Testis (tissue), 3 donors: Measurements from ENCODE around the gene OTUB2. TPM values are rescaled to one million over a fixed set of nuclear protein-coding genes. Genes with fewer than 3 reads are reported as not detected.

Experiments used
- DNase-seq: peaks from one replicate; pipeline ENCODE4 v3.0.0-alpha.2; 2019
- H3K27ac ChIP-seq, 2 donors: fragments of 200-600 bp; sonication (generic); one replicate each; pipeline ENCODE4 v1.5.1; 2019
- H3K27me3 ChIP-seq: fragments of 200-600 bp; sonication (generic); one replicate; pipeline ENCODE4 v1.5.1; 2019
- H3K36me3 ChIP-seq: fragments of 200-600 bp; sonication (generic); one replicate; pipeline ENCODE4 v1.5.1; 2017; ENCODE audit warnings: low read depth; ENCODE audit errors: missing control alignments
- H3K4me1 ChIP-seq: fragments of 200-600 bp; sonication (generic); one replicate; pipeline ENCODE4 v1.5.1; 2019
- H3K4me3 ChIP-seq, 2 donors: fragments of 200-600 bp; sonication (generic); one replicate each; pipeline ENCODE4 v1.5.1; 2017 to 2019
- H3K9me3 ChIP-seq: fragments of 200-600 bp; sonication (generic); one replicate; pipeline ENCODE4 v1.5.1; 2017
- POLR2A ChIP-seq: fragments of 450-650 bp; IDR thresholded peaks from one replicate; pipeline ENCODE4 v1.6.1; 2017; ENCODE audit warnings: antibody characterized with exemption, mild to moderate bottlenecking, moderate library complexity
- WGBS, 2 donors: methylation state at CpG; one replicate each; pipeline ENCODE4 v1.1.5; 2018; 5-methylcytosine and 5-hydroxymethylcytosine counted together
- intact Hi-C: fragments of 100-400 bp; cut with DNase I; formaldehyde crosslinking; loops from one replicate; pipeline ENCODE4 v1.15.1; 2023; ENCODE audit warnings: low total_unique reads
- polyA plus RNA-seq: library from polyadenylated mRNA; stranded (reverse); fragments of 350-450 nt; fragmentation: Illumina TruSeq; extraction: RNeasy Lipid Tissue Mini Kit (QIAGEN cat#74804); gene quantifications from one replicate; pipeline ENCODE4 v1.2.3, GENCODE V29; 2014; ENCODE audit warnings: low read depth, low replicate concordance; ENCODE audit not compliant: insufficient read depth
- total RNA-seq, 2 donors: library from RNA; depleted of rRNA; stranded (reverse); fragments of >200 nt; gene quantifications; one replicate each; pipeline ENCODE4 v1.2.3, GENCODE V29; 2016
- TF ChIP-seq, protein P1 (sequence below), 3 experiments: fragments of 450-650 bp in 2 of 3; fragments of 200-600 bp in 1 of 3; sonication (generic) in 1 of 3; IDR thresholded peaks; one replicate each; pipeline ENCODE4 v1.5.1; 2016 to 2019; ENCODE audit warnings: antibody characterized with exemption in 3 of 3, mild to moderate bottlenecking in 2 of 3, moderate library complexity in 1 of 3

The OTUB2 gene
- total and polyA plus RNA-seq, 3 donors from 2014 or later: 8.4 to 19.3 (median 16.8) TPM

GRCh38 chr14:94042433-94043091 is 16.4 kb downstream of the OTUB2 start:
- peaks cover 18% of the 10 kb centered on the region for H3K4me1 ChIP-seq
- H3K27ac ChIP-seq: no peak overlapping the region
- 71 to 74% methylated on average over 8 to 12 of the region's 12 CpGs for WGBS, 2 donors
- TF ChIP-seq, protein P1, sequence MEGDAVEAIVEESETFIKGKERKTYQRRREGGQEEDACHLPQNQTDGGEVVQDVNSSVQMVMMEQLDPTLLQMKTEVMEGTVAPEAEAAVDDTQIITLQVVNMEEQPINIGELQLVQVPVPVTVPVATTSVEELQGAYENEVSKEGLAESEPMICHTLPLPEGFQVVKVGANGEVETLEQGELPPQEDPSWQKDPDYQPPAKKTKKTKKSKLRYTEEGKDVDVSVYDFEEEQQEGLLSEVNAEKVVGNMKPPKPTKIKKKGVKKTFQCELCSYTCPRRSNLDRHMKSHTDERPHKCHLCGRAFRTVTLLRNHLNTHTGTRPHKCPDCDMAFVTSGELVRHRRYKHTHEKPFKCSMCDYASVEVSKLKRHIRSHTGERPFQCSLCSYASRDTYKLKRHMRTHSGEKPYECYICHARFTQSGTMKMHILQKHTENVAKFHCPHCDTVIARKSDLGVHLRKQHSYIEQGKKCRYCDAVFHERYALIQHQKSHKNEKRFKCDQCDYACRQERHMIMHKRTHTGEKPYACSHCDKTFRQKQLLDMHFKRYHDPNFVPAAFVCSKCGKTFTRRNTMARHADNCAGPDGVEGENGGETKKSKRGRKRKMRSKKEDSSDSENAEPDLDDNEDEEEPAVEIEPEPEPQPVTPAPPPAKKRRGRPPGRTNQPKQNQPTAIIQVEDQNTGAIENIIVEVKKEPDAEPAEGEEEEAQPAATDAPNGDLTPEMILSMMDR (IDR thresholded peaks at IDR 0.05): no peak
- no peak for TF ChIP-seq POLR2A
- no peaks in the 10 kb centered on the region for H3K9me3 ChIP-seq
- no peak for DNase-seq
- intact Hi-C loops: no loop called here
- no peaks in the 10 kb centered on the region for H3K36me3 ChIP-seq
- no peaks in the 10 kb centered on the region for H3K27me3 ChIP-seq
- H3K4me3 ChIP-seq: no peak overlapping the region

- Histone ChIP-seq H3K4me1 (peaks cover 18% of the 10 kb centered on the region), H3K4me3 (no peak overlapping the region), H3K36me3 (no peaks in the 10 kb centered on the region), H3K27ac (no peak overlapping the region), H3K9me3 (no peaks in the 10 kb centered on the region), H3K27me3 (no peaks in the 10 kb centered on the region)
- WGBS, 2 donors: 81 to 88% methylated on average over 10 to 13 of the region's 13 CpGs
- TF ChIP-seq POLR2A: no peak
- TF ChIP-seq, protein P1 (IDR thresholded peaks at IDR 0.05): no peak
- intact Hi-C loops: no loop called here
- no peak for DNase-seq
These were observed 17.1 kb downstream of the OTUB2 start for GRCh38 chr14:94043111-94043755.

DNA sequence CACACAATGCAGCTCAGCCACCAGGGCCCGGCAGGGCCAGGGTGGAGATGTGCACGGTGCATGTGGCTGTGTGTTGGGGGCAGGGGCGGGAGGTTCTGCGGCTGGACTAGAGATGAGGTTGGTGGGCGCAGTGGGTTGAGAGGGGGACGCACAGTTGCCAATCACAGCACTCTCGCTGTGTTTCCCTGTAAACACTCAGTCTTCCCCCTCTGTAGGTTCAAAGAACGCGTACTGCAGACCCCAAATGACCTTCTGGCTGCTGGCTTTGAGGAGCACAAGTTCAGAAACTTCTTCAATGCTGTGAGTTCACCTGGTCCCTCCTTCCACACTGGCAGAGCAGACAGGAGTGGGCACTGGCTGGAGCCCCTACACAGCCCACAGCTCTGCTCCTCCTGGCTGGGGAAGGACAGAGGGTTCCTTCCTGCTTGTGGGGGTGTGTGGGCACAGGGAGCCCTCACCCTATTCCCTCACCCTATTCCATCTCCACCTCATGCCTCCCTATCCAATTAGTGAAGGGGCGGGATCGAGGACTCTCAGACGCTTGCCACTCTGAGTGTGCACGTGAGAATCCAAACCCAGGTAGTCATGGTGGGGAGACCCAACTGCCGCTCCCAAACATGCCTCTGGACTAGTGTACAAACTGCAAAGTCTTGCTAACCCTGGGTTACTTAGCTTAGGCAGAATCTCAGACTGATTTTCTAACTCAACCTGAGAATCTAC is 17.8 kb downstream of the OTUB2 start:
- TF ChIP-seq, protein P1 (IDR thresholded peaks at IDR 0.05): no peak
- TF ChIP-seq POLR2A: no peak
- H3K27ac ChIP-seq: no peak overlapping the region
- no peaks in the 10 kb centered on the region for H3K27me3 ChIP-seq
- H3K36me3 ChIP-seq: no peaks in the 10 kb centered on the region
- H3K4me1 ChIP-seq: peaks cover 18% of the 10 kb centered on the region
- no peak for DNase-seq
- 89 to 94% methylated on average over 14 of the region's 14 CpGs for WGBS, 2 donors
- intact Hi-C loops: no loop called here
- no peak overlapping the region for H3K4me3 ChIP-seq
- H3K9me3 ChIP-seq: no peaks in the 10 kb centered on the region

GRCh38 chr14:94044476-94045091 is 18.4 kb downstream of the OTUB2 start:
- no peaks in the 10 kb centered on the region for H3K27me3 ChIP-seq
- no peak overlapping the region for H3K4me3 ChIP-seq
- intact Hi-C loops: no loop called here
- H3K36me3 ChIP-seq: no peaks in the 10 kb centered on the region
- H3K4me1 ChIP-seq: peaks cover 18% of the 10 kb centered on the region
- H3K27ac ChIP-seq: no peak overlapping the region
- TF ChIP-seq POLR2A: no peak
- TF ChIP-seq, protein P1 (IDR thresholded peaks at IDR 0.05): no peak
- no peak for DNase-seq
- H3K9me3 ChIP-seq: no peaks in the 10 kb centered on the region
- 86 to 92% methylated on average over 17 to 20 of the region's 20 CpGs for WGBS, 2 donors
